Measurements from ENCODE around the gene KRT8.

The KRT8 gene

GRCh38 chr12:52876372-52876771, 28.5 kb downstream of the KRT8 start:
- in situ Hi-C loops (cut with MboI; ENCODE audit: low pct_unique_long_range_greater_than_20kb, low sequenced_read_pairs, unreplicated experiment) = no loop called here
- DNase-seq (ENCODE audit: low spot score) = no peak
- TF ChIP-seq CTCF (IDR thresholded peaks at IDR 0.05; ENCODE audit: extremely low read depth, insufficient read depth, missing control alignments) = no peak

- in situ Hi-C loops (cut with MboI; ENCODE audit: low pct_unique_long_range_greater_than_20kb, low sequenced_read_pairs, unreplicated experiment) = no loop called here
- TF ChIP-seq CTCF (IDR thresholded peaks at IDR 0.05; ENCODE audit: extremely low read depth, insufficient read depth, missing control alignments) = no peak
- DNase-seq (ENCODE audit: low spot score) = no peak
These were observed 30.1 kb downstream of the KRT8 start for GRCh38 chr12:52874573-52875435.

- no peak for DNase-seq (ENCODE audit: low spot score)
- in situ Hi-C loops (cut with MboI; ENCODE audit: low pct_unique_long_range_greater_than_20kb, low sequenced_read_pairs, unreplicated experiment) = no loop called here
- TF ChIP-seq CTCF (IDR thresholded peaks at IDR 0.05; ENCODE audit: extremely low read depth, insufficient read depth, missing control alignments) = no peak
These were observed 30.9 kb downstream of the KRT8 start for GRCh38 chr12:52873832-52874572.

- no peak for TF ChIP-seq CTCF (IDR thresholded peaks at IDR 0.05; ENCODE audit: extremely low read depth, insufficient read depth, missing control alignments)
- in situ Hi-C loops (cut with MboI; ENCODE audit: low pct_unique_long_range_greater_than_20kb, low sequenced_read_pairs, unreplicated experiment) = no loop called here
- no peak for DNase-seq (ENCODE audit: low spot score)
These were observed 31.4 kb downstream of the KRT8 start for GRCh38 chr12:52873513-52873831.

GRCh38 chr12:52872644-52873389, 32.1 kb downstream of the KRT8 start:
- TF ChIP-seq CTCF (IDR thresholded peaks at IDR 0.05; ENCODE audit: extremely low read depth, insufficient read depth, missing control alignments) = no peak
- DNase-seq (ENCODE audit: low spot score) = no peak
- in situ Hi-C loops (cut with MboI; ENCODE audit: low pct_unique_long_range_greater_than_20kb, low sequenced_read_pairs, unreplicated experiment) = no loop called here

GRCh38 chr12:52871291-52872039, 33.4 kb downstream of the KRT8 start:
- no peak for DNase-seq (ENCODE audit: low spot score)
- TF ChIP-seq CTCF (IDR thresholded peaks at IDR 0.05; ENCODE audit: extremely low read depth, insufficient read depth, missing control alignments) = no peak
- in situ Hi-C loops (cut with MboI; ENCODE audit: low pct_unique_long_range_greater_than_20kb, low sequenced_read_pairs, unreplicated experiment) = no loop called here
